GM08714 (cell line): Measurements from ENCODE around the gene MAG.
A peak's percentile ranks its signal among the peaks of the same experiment; 100 is the strongest.

Experiments
- H3K4me3 ChIP-seq: fragments of 200-500 bp; sonication (Bioruptor generic); 2 replicates; pipeline ENCODE4 v1.5.1; 2014; ENCODE audit warnings: mild to moderate bottlenecking, low read length, inconsistent platforms
- ZNF274 ChIP-seq: IDR thresholded peaks from 2 replicates; pipeline ENCODE4 v1.6.1; 2012; ENCODE audit warnings: mild to moderate bottlenecking, low read depth, low read length

MAG gene

GRCh38 chr19:35291916-35292315, at the start of gene MAG:
Gene MAG, plus strand, starts transcription at chr19:35292161. Its CDS starts 3,248 bp downstream, at chr19:35295409.
- no peak for TF ChIP-seq ZNF274
- H3K4me3 ChIP-seq, result no peak within 1 kb of the TSS

- no peak for TF ChIP-seq ZNF274
- no peak overlapping the region for H3K4me3 ChIP-seq
These were observed 45.4 kb upstream of the MAG start for GRCh38 chr19:35246466-35247092.

GRCh38 chr19:35247526-35248309, 44.2 kb upstream of the MAG start:
- TF ChIP-seq ZNF274, result no peak
- peak overlapping the region; percentile 64 for H3K4me3 ChIP-seq

- TF ChIP-seq ZNF274, result no peak
- peak within 1 kb of the TSS; percentile 64 for H3K4me3 ChIP-seq
These were observed 43.4 kb upstream of the MAG start, which contains the start of gene LSR for GRCh38 chr19:35248310-35249145. Gene LSR, plus strand, starts transcription at chr19:35249002. Its CDS starts 21 bp downstream, at chr19:35249023.

- no peak for TF ChIP-seq ZNF274
- H3K4me3 ChIP-seq, result peak overlapping the region; percentile 64
These were observed 42.7 kb upstream of the MAG start for GRCh38 chr19:35249146-35249847.

- TF ChIP-seq ZNF274, result no peak
- peak overlapping the region; percentile 64 for H3K4me3 ChIP-seq
These were observed 41.9 kb upstream of the MAG start for GRCh38 chr19:35249848-35250711.

GRCh38 chr19:35251456-35251855, 40.5 kb upstream of the MAG start:
- no peak for TF ChIP-seq ZNF274
- no peak overlapping the region for H3K4me3 ChIP-seq

- no peak for TF ChIP-seq ZNF274
- H3K4me3 ChIP-seq, result no peak overlapping the region
These were observed 38.4 kb upstream of the MAG start for GRCh38 chr19:35253316-35254286.

- TF ChIP-seq ZNF274, result no peak
These were observed 37.3 kb upstream of the MAG start for GRCh38 chr19:35254341-35255297.

GRCh38 chr19:35256566-35256965, 35.4 kb upstream of the MAG start:
- no peak overlapping the region for H3K4me3 ChIP-seq
- no peak for TF ChIP-seq ZNF274

More at GRCh38 chr19:35254341-35255297, 37.3 kb upstream of the MAG start:
- H3K4me3 ChIP-seq, result no peak overlapping the region

- no peak for TF ChIP-seq ZNF274
- H3K4me3 ChIP-seq, result no peak overlapping the region
These were observed 34.9 kb upstream of the MAG start for GRCh38 chr19:35257113-35257461.
